Tibial nerve (tissue), 4 donors: ENCODE measurements around the gene GPR155. TPM values are rescaled to one million over a fixed set of nuclear protein-coding genes. Genes with fewer than 3 reads are reported as not detected.

Experiments
- DNase-seq, 2 donors: peaks; one replicate each; pipeline ENCODE4 v3.0.0-alpha.2; 2019; ENCODE audit warnings: low spot score in 2 of 2
- H3K27ac ChIP-seq, 4 donors: fragments of 200-600 bp; sonication (generic) in 3 of 4; one replicate each; pipeline ENCODE4 v1.5.1; 2017 to 2019; ENCODE audit warnings: mild to moderate bottlenecking in 1 of 4
- H3K27me3 ChIP-seq, 2 donors: fragments of 200-600 bp; sonication (generic) in 1 of 2; one replicate each; pipeline versions ENCODE4 v1.5.1 to v1.6.0; 2017 to 2019
- H3K36me3 ChIP-seq, 3 donors: fragments of 200-600 bp; sonication (generic); one replicate each; pipeline ENCODE4 v1.5.1; 2018 to 2019
- H3K4me1 ChIP-seq, 4 donors: fragments of 200-600 bp; sonication (generic) in 3 of 4; one replicate each; pipeline ENCODE4 v1.5.1; 2017 to 2019
- H3K4me3 ChIP-seq, 4 donors: fragments of 200-600 bp; sonication (generic) in 3 of 4; one replicate each; pipeline ENCODE4 v1.5.1; 2017 to 2019; ENCODE audit warnings: mild to moderate bottlenecking in 1 of 4, moderate library complexity in 1 of 4
- H3K9me3 ChIP-seq, 4 donors: fragments of 200-600 bp; sonication (generic) in 3 of 4; one replicate each; pipeline ENCODE4 v1.5.1; 2017 to 2019
- CTCF ChIP-seq, 5 experiments: fragments of 200-600 bp in 3 of 5; fragments of 450-650 bp in 2 of 5; sonication (generic) in 3 of 5; IDR thresholded peaks; one replicate each; pipeline ENCODE4 v1.5.1; 2016 to 2019; ENCODE audit warnings: antibody characterized with exemption in 5 of 5, mild to moderate bottlenecking in 3 of 5, moderate library complexity in 2 of 5
- EP300 ChIP-seq, 2 donors: sonication (generic); formaldehyde crosslinking; IDR thresholded peaks; one replicate each; pipeline ENCODE4 v1.6.1; 2017; ENCODE audit warnings: antibody characterized with exemption in 2 of 2, mild to moderate bottlenecking in 1 of 2
- POLR2A ChIP-seq, 2 donors: fragments of 450-650 bp; IDR thresholded peaks; one replicate each; pipeline ENCODE4 v1.6.1; 2017; ENCODE audit warnings: antibody characterized with exemption in 2 of 2, mild to moderate bottlenecking in 2 of 2, moderate library complexity in 2 of 2
- WGBS, 2 donors: methylation state at CpG; one replicate each; pipeline ENCODE4 v1.1.5; 2018; 5-methylcytosine and 5-hydroxymethylcytosine counted together
- total RNA-seq, 4 donors: library from RNA; depleted of rRNA; stranded (reverse); fragments of >200 nt; gene quantifications; one replicate each; pipeline ENCODE4 v1.1.0, GENCODE V29; 2016

The GPR155 gene
- 10 to 100 TPM in 3 of 4 donors, 1 to 10 TPM in 1; 8.6 to 36.5 (median 15.5) TPM for total RNA-seq

GRCh38 chr2:174486563-174487107, at the start of gene GPR155:
Gene GPR155, minus strand, starts transcription at chr2:174487029. Its CDS starts 5,073 bp downstream, at chr2:174481956.
- no peaks in the 10 kb centered on the region for H3K9me3 ChIP-seq
- H3K27ac ChIP-seq, result peak within 1 kb of the TSS; percentile 57 to 94 (median 86)
- peak within 1 kb of the TSS; percentile 69 to 93 (median 75) for H3K4me3 ChIP-seq
- DNase-seq, result peak; percentile 55 to 59
- H3K36me3 ChIP-seq, result peaks cover 0 to 1% (median 0%) of the 10 kb centered on the region in 3 donors
- H3K4me1 ChIP-seq, result peaks cover 0 to 20% (median 2%) of the 10 kb centered on the region in 4 donors
- H3K27me3 ChIP-seq, result no peaks in the 10 kb centered on the region
- TF ChIP-seq EP300 (IDR thresholded peaks at IDR 0.05) (peak in 1 of 2 donors; percentile 69), CTCF (IDR thresholded peaks at IDR 0.05) (peak in 1 of 5 experiments; percentile 10), POLR2A (IDR thresholded peaks at IDR 0.05) (peak in 1 of 2 donors; percentile 65)
- WGBS, 2 donors, result 0% methylated on average over 10 to 17 of the region's 42 CpGs

- TF ChIP-seq EP300 (IDR thresholded peaks at IDR 0.05) (no peak), POLR2A (IDR thresholded peaks at IDR 0.05) (no peak), CTCF (IDR thresholded peaks at IDR 0.05) (no peak)
- Histone ChIP-seq H3K4me3 (no peak overlapping the region), H3K4me1 (peaks cover 0 to 17% (median 0%) of the 10 kb centered on the region in 4 donors), H3K27ac (peak overlapping the region in 1 of 4 donors; percentile 59), H3K9me3 (no peaks in the 10 kb centered on the region), H3K36me3 (no peaks in the 10 kb centered on the region), H3K27me3 (no peaks in the 10 kb centered on the region)
- DNase-seq, result no peak
- 84 to 90% methylated on average over 11 of the region's 11 CpGs for WGBS, 2 donors
Measured at GRCh38 chr2:174535757-174536703, 49.2 kb upstream of the GPR155 start.

- H3K9me3 ChIP-seq, result no peaks in the 10 kb centered on the region
- H3K4me1 ChIP-seq, result peaks cover 0 to 17% (median 0%) of the 10 kb centered on the region in 4 donors
Measured at GRCh38 chr2:174535083-174535482, 48.3 kb upstream of the GPR155 start.

GRCh38 chr2:174529916-174530315, 43.1 kb upstream of the GPR155 start:
- TF ChIP-seq EP300 (IDR thresholded peaks at IDR 0.05), result no peak
- no peak for TF ChIP-seq POLR2A (IDR thresholded peaks at IDR 0.05)
- TF ChIP-seq CTCF (IDR thresholded peaks at IDR 0.05), result no peak
- Histone ChIP-seq H3K36me3 (no peaks in the 10 kb centered on the region), H3K4me3 (no peak overlapping the region), H3K4me1 (peaks cover 0 to 11% (median 0%) of the 10 kb centered on the region in 4 donors), H3K27ac (peak overlapping the region; percentile 39 to 76 (median 57)), H3K27me3 (no peaks in the 10 kb centered on the region), H3K9me3 (peaks cover 0 to 4% (median 0%) of the 10 kb centered on the region in 4 donors)
- no peak for DNase-seq
- WGBS, 2 donors, result 62 to 65% methylated on average over 4 of the region's 4 CpGs

More at GRCh38 chr2:174535083-174535482, 48.3 kb upstream of the GPR155 start:
- no peak overlapping the region for H3K4me3 ChIP-seq
- H3K27me3 ChIP-seq, result no peaks in the 10 kb centered on the region
- H3K36me3 ChIP-seq, result no peaks in the 10 kb centered on the region
- 74 to 89% methylated on average over 3 of the region's 3 CpGs for WGBS, 2 donors
- H3K27ac ChIP-seq, result no peak overlapping the region
- no peak for TF ChIP-seq POLR2A (IDR thresholded peaks at IDR 0.05)
- TF ChIP-seq CTCF (IDR thresholded peaks at IDR 0.05), result no peak
- TF ChIP-seq EP300 (IDR thresholded peaks at IDR 0.05), result no peak
- DNase-seq, result no peak
